GM12874 (cell line): ENCODE measurements around the gene MICAL2.

Experiments
- TF ChIP-seq, protein P1 (sequence below): IDR thresholded peaks from 2 replicates; pipeline ENCODE4 v1.5.1; 2011; ENCODE audit warnings: low read depth, mild to moderate bottlenecking, control low read depth, low read length, moderate library complexity; ENCODE audit not compliant: insufficient read depth

Gene MICAL2

DNA sequence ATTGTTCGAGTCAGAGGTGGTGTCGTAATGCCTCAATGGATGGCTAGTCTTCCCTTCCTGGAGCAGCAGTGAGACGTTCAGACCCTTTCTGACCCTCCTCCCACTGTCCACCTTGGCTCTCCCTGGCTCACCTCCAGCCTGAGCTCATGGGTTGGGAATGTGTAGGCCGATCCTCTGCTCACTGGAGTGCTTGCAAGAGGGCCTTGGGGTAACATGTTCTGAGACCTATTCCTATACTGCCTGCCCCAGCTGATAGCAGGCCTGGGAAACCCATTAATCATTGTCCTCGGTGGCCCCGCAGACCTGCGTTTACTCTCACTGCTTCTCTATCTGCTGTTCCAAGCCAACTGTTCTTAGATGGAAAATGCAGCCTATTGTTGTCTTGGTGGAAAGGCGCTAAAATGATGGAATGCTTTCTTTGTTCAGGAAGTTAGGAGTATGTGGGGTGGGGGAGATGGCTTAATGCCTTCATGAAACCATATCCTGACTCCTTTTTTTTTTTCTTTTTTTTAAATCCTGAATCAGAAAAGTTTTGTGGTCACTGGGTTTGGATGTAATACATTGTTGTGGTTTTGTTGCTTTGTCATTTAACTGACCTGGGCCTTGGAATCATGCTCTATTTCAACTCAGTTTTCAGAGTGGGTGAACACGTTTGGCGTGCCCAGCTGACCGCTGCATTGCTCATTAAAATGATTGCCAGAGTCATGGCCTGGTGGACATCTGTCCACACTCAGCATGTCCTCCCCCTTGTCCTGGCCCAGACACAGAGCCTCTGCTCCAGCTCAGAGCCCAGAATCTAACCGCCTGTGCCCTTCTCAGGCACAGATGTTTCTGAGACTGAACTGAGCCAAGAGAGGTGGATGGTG lies 72.5 kb downstream of the MICAL2 start:
- TF ChIP-seq, protein P1, sequence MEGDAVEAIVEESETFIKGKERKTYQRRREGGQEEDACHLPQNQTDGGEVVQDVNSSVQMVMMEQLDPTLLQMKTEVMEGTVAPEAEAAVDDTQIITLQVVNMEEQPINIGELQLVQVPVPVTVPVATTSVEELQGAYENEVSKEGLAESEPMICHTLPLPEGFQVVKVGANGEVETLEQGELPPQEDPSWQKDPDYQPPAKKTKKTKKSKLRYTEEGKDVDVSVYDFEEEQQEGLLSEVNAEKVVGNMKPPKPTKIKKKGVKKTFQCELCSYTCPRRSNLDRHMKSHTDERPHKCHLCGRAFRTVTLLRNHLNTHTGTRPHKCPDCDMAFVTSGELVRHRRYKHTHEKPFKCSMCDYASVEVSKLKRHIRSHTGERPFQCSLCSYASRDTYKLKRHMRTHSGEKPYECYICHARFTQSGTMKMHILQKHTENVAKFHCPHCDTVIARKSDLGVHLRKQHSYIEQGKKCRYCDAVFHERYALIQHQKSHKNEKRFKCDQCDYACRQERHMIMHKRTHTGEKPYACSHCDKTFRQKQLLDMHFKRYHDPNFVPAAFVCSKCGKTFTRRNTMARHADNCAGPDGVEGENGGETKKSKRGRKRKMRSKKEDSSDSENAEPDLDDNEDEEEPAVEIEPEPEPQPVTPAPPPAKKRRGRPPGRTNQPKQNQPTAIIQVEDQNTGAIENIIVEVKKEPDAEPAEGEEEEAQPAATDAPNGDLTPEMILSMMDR: no peak

DNA sequence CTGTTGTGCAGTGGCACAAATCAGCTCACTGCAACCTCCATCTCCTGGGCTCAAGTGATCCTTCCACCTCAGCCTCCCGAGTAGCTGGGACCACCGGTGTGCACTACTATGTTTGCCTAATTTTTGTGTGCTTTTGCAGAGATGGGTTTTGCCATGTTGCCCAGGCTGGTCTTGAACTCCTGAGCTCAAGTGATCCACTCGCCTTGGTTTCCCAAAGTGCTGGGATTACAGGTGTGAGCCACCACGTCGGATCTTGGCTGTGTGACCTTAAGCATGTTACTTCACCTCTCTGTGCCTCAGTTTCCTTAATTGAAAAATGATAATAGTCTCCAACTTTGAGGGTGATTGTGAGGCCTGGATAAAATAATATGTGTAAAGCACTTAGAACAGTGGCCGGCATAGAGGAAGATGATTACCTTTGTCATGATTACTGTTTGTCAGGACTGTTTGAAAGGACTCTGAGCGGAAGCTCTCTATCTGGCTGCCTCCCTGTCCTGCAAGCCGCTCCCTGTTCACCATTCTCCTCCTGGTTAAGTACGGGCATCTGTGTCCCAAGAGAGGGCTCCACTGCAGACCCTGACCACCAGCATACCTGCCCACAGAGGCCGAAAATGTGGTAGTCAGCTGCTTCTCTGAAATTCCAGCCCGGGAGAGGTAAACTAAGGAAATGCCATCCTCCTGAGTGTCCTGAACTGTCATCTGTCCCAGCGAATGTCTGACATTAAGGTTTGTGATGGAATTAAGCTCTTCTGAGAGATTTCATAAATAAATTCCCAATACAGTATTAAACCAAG lies 73.6 kb downstream of the MICAL2 start:
- TF ChIP-seq, protein P1: no peak

GRCh38 chr11:12184699-12185098 lies 74.3 kb downstream of the MICAL2 start:
- TF ChIP-seq, protein P1: no peak

DNA sequence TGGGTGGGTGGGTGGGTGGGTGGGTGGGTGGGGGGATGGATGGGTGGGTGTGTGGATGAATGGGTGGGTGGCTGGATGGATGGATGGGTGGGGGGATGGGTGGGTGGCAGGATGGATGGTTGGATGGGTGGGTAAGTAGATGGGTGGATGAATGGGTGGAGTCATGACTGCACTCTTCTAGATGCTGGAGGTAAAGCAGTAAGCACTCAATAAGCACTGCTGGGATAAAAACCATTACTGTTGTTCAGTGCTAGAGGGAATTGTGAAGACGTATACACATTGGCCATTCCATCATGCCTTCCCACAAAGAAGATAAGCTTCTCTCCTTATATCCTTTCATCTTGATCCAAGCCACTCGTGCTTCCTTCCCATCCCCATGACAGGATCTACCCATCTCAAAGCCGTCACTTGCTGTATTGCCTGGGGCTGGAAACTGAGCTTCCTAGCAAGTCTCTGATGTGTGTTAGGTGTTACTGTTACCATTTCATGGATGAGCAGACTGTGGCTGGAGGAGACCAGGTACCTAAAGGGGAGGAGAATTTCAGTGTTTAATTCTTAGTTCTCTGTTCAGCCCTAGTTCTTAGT lies 74.8 kb downstream of the MICAL2 start:
- TF ChIP-seq, protein P1: no peak

- TF ChIP-seq, protein P1: no peak
These were observed 75.5 kb downstream of the MICAL2 start for GRCh38 chr11:12185914-12186313.

DNA sequence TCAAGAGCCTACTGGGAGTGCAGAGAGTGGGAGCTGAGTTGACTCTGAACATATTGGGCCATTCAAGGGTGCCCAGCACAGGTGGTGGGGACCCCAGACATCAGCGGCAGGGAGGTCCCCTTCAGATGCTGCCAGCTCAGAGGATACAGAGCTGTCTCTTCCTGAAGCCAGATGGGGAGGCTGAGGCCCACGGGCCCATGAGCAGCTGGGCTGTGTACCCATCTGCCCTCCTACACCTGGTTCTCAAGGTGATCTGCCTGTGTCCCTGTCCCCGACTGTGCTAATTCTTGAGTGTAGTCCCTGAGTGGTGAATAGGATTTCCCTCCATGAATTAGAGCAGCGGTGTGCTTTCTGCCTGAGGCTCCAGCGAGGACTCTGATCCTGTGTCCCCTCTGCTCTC lies 76.3 kb downstream of the MICAL2 start:
- TF ChIP-seq, protein P1: no peak

GRCh38 chr11:12187399-12187798 lies 77.0 kb downstream of the MICAL2 start:
- TF ChIP-seq, protein P1: no peak
